K562 (cell line): ENCODE measurements around the gene POLR3C.

ENCODE experiments used
- ETV1 ChIP-seq: fragments of 450-650 bp; conservative IDR thresholded peaks from 2 replicates; pipeline ENCODE4 v1.6.1; 2016; ENCODE audit warnings: missing genetic modification characterization, control low read depth, low read depth, missing compliant biosample characterization
- GABPA ChIP-seq: fragments of 200-800 bp; sonication (Bioruptor generic); conservative IDR thresholded peaks from 2 replicates; pipeline ENCODE4 v1.6.1; 2016; ENCODE audit warnings: low read depth, missing genetic modification characterization, missing compliant biosample characterization
- RNF2 ChIP-seq: sonication (generic); IDR thresholded peaks from 2 replicates; pipeline ENCODE4 v1.6.1; 2016
- SMC3 ChIP-seq: conservative IDR thresholded peaks from 2 replicates; pipeline ENCODE4 v1.6.1; 2011; ENCODE audit warnings: low read depth, low read length, improper control_type of control experiment; ENCODE audit not compliant: insufficient read depth
- TARDBP ChIP-seq: fragments of 450-650 bp; IDR thresholded peaks from 2 replicates; pipeline ENCODE4 v1.6.1; 2016
- ZBTB9 ChIP-seq: fragments of 450-650 bp; formaldehyde crosslinking; IDR thresholded peaks from 2 replicates; pipeline ENCODE4 v1.4.0; 2020; ENCODE audit warnings: mild to moderate bottlenecking, moderate library complexity
- ZNF133 ChIP-seq: fragments of 250-450 bp; sonication (Bioruptor Pico); IDR thresholded peaks from 2 replicates; pipeline ENCODE4 v1.4.0; 2020; ENCODE audit warnings: mild to moderate bottlenecking
- TF ChIP-seq, protein P1 (sequence below), 3 experiments: IDR thresholded peaks in 2 of 3; conservative IDR thresholded peaks in 1 of 3; 2 replicates each; pipeline ENCODE4 v1.5.1; 2011 to 2012; ENCODE audit warnings: low read length in 3 of 3, mild to moderate bottlenecking in 3 of 3, control low read depth in 2 of 3, improper control_type of control experiment in 1 of 3, inconsistent platforms in 1 of 3, low read depth in 1 of 3, mixed read lengths in 1 of 3, moderate library complexity in 1 of 3; ENCODE audit not compliant: insufficient read depth in 2 of 3
- TF ChIP-seq, protein P2 (sequence below): sonication (generic); formaldehyde crosslinking; IDR thresholded peaks from 2 replicates; pipeline ENCODE4 v1.8.1; 2023; ENCODE audit warnings: mild to moderate bottlenecking, missing genetic modification reagents

GRCh38 chr1:145806408-145806807 is 17.6 kb upstream of the POLR3C start:
- TF ChIP-seq RNF2 (no peak), GABPA (tag) (no peak), TARDBP (no peak), ZBTB9 (CRISPR knock-in tag) (no peak), SMC3 (no peak), ZNF133 (CRISPR knock-in tag) (no peak), ETV1 (no peak)
- TF ChIP-seq, protein P1, sequence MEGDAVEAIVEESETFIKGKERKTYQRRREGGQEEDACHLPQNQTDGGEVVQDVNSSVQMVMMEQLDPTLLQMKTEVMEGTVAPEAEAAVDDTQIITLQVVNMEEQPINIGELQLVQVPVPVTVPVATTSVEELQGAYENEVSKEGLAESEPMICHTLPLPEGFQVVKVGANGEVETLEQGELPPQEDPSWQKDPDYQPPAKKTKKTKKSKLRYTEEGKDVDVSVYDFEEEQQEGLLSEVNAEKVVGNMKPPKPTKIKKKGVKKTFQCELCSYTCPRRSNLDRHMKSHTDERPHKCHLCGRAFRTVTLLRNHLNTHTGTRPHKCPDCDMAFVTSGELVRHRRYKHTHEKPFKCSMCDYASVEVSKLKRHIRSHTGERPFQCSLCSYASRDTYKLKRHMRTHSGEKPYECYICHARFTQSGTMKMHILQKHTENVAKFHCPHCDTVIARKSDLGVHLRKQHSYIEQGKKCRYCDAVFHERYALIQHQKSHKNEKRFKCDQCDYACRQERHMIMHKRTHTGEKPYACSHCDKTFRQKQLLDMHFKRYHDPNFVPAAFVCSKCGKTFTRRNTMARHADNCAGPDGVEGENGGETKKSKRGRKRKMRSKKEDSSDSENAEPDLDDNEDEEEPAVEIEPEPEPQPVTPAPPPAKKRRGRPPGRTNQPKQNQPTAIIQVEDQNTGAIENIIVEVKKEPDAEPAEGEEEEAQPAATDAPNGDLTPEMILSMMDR (IDR thresholded peaks at IDR 0.05 in 2 of 3, conservative IDR thresholded peaks at IDR 0.05 in 1 of 3; ENCODE audit: insufficient read depth in 2 of 3, low read depth in 1 of 3, low read length in 3 of 3), result no peak
- TF ChIP-seq, protein P2, sequence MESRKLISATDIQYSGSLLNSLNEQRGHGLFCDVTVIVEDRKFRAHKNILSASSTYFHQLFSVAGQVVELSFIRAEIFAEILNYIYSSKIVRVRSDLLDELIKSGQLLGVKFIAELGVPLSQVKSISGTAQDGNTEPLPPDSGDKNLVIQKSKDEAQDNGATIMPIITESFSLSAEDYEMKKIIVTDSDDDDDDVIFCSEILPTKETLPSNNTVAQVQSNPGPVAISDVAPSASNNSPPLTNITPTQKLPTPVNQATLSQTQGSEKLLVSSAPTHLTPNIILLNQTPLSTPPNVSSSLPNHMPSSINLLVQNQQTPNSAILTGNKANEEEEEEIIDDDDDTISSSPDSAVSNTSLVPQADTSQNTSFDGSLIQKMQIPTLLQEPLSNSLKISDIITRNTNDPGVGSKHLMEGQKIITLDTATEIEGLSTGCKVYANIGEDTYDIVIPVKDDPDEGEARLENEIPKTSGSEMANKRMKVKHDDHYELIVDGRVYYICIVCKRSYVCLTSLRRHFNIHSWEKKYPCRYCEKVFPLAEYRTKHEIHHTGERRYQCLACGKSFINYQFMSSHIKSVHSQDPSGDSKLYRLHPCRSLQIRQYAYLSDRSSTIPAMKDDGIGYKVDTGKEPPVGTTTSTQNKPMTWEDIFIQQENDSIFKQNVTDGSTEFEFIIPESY, result no peak
